ENCODE results near the gene CMIP.

The CMIP gene

GRCh38 chr16:81655469-81656162 is 211.0 kb downstream of the CMIP start:
- H3K4me3 ChIP-seq (ENCODE audit: low read depth, low read length), result no peak overlapping the region
- no peak for DNase-seq (ENCODE audit: low read depth)
- TF ChIP-seq CTCF (IDR thresholded peaks at IDR 0.05; ENCODE audit: insufficient read depth, low read depth, low read length, missing control alignments), result no peak

DNA sequence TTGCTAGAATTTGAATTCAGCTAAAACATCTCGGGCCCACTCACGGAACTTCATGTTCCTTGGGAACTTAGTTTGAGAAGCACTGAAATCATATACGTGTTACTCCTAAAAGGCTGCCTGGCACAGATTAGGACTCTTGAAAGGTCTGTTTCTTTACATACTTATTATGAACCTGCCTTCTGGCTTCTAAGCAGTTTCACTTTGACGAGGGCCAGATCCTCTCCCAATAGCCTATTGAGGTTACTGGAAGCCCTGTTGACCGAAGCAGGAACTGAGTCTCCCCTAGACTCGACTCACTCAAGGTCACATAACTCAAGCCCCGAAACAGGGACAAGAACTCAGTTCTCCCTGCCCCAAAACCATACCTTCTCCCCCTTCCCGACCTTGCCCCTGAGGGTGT is 212.6 kb downstream of the CMIP start:
- TF ChIP-seq CTCF (IDR thresholded peaks at IDR 0.05; ENCODE audit: insufficient read depth, low read depth, low read length, missing control alignments), result no peak
- peak; percentile 90 for DNase-seq (ENCODE audit: low read depth)
- no peak overlapping the region for H3K4me3 ChIP-seq (ENCODE audit: low read depth, low read length)

- TF ChIP-seq CTCF (IDR thresholded peaks at IDR 0.05; ENCODE audit: insufficient read depth, low read depth, low read length, missing control alignments), result no peak
- no peak for DNase-seq (ENCODE audit: low read depth)
- H3K4me3 ChIP-seq (ENCODE audit: low read depth, low read length), result no peak overlapping the region
Observed at GRCh38 chr16:81657781-81658180, 213.2 kb downstream of the CMIP start.

DNA sequence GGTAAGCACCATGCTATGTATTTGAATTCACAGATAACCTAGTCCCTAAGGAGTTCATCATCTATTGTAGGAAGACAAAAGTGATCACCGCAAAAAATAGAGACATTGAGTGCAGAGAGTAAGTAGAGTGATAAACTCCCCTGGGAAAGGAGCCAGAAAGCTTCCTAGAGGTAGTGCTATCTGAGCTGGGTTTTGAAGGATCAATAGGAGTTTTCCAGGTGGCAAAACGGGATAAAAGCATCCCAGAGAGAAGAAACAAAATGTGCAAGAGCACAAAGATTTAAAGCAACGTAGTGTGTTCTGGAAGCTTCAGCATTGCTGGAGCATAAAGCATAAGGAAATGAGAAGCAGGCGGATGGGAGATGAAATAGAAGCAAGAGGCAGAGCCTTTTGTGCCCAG is 213.8 kb downstream of the CMIP start:
- no peak for DNase-seq (ENCODE audit: low read depth)
- no peak overlapping the region for H3K4me3 ChIP-seq (ENCODE audit: low read depth, low read length)
- TF ChIP-seq CTCF (IDR thresholded peaks at IDR 0.05; ENCODE audit: insufficient read depth, low read depth, low read length, missing control alignments), result no peak

DNA sequence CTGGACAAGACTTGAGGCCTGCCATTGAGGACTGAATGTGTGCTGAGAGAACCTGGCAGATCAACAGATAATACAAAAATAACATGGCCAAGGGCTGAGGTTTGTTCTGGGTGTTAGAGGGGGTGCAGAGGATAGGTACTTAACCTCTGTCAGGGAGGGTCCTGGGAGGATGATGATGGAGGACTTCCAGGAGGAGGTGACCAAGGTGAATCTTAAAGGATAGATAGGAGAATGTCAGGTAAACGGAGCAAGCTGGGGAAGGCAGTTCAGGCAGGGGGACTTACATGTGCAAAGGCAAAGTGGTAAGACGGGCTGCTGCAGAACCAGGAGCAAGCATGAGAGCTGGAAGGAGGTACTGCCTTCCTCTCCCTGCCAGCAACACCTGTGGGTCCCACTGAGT is 214.6 kb downstream of the CMIP start:
- H3K4me3 ChIP-seq (ENCODE audit: low read depth, low read length), result no peak overlapping the region
- no peak for TF ChIP-seq CTCF (IDR thresholded peaks at IDR 0.05; ENCODE audit: insufficient read depth, low read depth, low read length, missing control alignments)
- no peak for DNase-seq (ENCODE audit: low read depth)

GRCh38 chr16:81661082-81661481 is 216.5 kb downstream of the CMIP start:
- no peak for TF ChIP-seq CTCF (IDR thresholded peaks at IDR 0.05; ENCODE audit: insufficient read depth, low read depth, low read length, missing control alignments)
- no peak for DNase-seq (ENCODE audit: low read depth)

DNA sequence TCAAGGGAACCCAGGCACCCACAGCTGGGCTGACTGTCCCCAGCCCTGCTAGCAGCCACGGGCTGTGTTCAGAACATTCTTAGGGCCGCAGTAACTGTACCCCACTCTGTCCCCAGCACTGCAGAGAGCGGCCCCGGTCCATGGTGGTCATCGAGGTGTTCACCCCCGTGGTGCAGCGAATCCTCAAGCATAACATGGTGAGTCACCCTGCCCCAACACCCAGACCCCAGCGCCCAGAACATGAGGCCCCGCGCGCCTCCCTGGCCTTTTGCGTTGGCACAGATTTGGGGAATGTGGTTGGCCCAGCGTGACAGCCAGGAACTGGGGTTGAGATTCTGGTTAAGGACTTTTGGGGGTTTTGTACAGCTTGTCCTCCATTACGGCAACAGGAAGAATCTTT is 219.5 kb downstream of the CMIP start:
- H3K4me3 ChIP-seq (ENCODE audit: low read depth, low read length), result no peak overlapping the region
- DNase-seq (ENCODE audit: low read depth), result no peak
- no peak for TF ChIP-seq CTCF (IDR thresholded peaks at IDR 0.05; ENCODE audit: insufficient read depth, low read depth, low read length, missing control alignments)

More at GRCh38 chr16:81661082-81661481, 216.5 kb downstream of the CMIP start:
- H3K4me3 ChIP-seq (ENCODE audit: low read depth, low read length), result no peak overlapping the region

Measured in GM12865 (cell line).